Activated CD4-positive, alpha-beta T cell treated with anti-CD3 and anti-CD28 coated beads, Interleukin-2, amount 50 U/mL, for 16 hours (primary cell): ENCODE data around the gene LRP5.
"Not testable (repeated sequence)": the region's sequence is repeated elsewhere in the genome, so short reads cannot be mapped to it uniquely, and the experiment has no call there.

Experiments used
- DNase-seq: peaks from one replicate; pipeline ENCODE4 v3.0.0-alpha.2; 2020

LRP5 gene

DNA sequence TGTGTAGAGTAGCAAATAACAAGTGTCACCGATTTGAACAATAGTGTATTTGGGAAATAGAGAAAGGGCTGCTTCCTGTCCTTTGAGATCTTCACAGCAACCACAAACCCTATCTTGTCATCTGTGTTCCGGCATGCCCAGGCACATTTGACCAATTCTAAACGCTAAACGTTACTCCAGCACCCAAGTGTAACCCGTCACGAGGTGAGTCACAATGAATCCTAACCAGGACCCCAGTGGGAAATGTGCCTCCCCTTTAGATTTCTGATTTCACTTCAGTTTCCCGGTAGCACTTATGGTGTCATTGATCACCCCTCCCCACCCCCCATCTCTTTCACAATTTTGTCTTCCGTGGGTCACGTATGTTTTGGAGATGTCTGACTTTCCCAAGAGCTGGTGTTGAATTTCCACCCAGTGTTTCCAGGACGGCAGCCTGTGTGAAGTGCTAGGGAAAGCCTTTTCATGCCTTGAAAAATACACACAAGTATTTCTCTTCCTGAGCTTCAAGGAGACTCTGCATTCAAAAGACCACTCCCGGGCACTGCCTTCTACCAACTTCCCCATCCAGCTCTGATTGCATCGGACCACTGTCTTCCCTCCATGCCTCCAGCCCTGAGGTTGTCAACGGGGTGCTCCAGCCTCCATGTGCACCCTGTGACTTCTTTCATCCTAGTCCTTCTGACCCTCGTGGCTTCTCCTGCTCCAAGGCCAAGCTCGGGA, 30.1 kb upstream of the LRP5 start:
- peak; percentile 81 for DNase-seq

DNA sequence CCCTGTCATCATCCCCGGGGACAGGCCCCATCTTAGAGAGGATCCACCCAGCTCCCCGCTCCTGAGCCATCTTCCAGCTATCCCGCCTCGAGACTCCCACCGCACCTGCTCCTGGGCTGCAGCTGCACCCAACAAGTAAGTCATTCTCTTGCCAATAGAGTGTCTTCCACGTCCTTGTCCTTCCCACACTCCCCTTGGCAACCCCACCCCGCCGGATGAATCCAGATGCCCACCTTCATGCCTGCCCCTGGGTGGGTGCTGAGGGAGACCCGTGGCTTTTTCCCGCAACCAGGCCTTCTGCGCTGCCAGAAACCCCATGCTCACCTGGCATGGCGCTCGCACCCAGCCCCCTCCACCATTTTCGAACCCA, 29.5 kb upstream of the LRP5 start:
- no peak for DNase-seq

DNA sequence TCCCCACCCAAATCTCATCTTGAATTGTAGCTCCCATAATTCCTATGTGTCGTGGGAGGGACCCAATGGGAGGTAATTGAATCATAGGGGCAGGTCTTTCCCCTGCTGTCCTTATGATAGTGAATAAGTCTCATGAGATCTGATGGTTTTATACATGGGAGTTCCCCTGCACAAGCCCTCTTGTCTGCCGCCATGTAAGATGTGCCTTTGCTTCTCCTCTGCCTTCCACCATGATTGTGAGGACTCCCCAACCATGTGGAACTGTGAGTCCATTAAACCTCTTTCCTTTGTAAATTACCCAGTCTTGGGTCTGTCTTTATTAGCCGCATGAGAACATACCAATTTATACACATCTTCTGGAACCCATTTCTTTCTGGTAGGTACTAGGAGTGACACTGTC, 27.8 kb upstream of the LRP5 start:
- not testable (repeated sequence) for DNase-seq

DNA sequence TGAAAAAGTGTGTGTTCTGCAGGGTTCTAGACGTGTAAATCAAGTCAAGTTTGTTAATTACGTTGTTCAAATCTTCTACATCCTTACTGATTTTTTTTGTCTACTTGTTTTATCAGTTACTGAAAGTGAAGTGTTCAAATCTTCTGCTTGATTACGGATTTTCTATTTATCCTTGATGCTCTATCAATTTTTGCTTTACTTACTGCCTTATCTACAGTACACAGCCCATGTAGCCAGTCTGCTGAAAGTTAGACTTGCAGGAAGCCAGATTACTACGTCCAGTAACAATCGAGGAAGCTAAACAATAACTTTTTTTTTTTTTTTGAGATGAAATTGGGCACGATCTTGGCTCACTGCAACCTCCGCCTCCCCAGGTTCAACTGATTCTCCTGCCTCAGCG, 25.0 kb upstream of the LRP5 start:
- DNase-seq = no peak

DNA sequence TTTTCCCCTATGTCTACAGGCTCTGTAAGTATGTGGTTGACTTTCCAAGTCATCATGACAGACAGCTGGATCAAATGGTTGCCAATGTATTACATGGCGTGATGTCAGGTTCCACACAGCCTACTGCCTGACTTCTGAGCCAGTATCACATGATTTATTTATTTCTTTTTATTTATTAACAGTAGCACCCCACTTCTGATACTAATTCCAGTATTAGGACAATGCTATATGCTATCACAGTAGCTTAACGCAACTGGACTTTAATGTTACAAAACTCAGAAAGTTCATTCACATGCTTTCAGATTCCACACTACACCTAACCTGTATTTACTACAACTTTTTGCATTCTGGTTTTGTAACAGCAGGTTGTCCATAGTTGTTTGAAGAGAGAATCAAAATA, 22.9 kb upstream of the LRP5 start:
- DNase-seq = no peak

DNA sequence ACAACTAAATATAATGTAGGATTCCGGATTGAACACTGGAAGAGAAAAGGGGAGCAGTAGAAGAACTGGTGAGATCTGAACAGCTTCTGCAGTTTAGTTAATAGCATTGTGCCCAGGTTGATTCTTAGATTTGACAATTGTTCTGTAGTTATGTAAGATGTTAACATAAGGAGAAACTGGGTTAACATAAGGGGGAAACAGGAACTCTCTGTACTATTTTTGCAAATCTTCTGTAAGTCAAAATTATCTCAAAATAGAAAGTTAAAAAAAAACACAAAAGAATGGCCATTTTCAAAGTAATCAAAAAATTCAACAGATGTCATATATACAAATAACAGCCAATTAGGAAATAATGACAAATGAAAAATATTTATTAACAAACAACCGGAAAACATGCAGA, 18.7 kb upstream of the LRP5 start:
- DNase-seq = no peak

DNA sequence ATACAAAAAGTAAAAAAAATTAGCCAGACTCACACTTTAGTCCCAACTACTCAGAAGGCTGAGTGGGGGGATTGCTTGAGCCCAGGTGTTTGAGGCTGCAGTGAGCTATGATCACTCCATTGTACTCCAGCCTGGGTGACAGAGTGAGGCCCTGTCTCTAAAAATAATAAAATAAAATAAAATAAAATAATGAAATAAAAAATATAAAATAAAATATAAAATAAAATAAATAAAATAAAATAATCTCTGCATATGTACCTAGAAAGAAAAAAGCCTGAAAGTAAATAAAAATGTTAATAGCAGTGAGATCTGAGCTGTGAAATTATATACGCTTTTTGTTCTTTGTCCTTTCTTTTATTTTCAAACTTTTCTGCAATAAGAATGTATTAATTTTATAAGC, 17.1 kb upstream of the LRP5 start:
- DNase-seq = no peak

DNA sequence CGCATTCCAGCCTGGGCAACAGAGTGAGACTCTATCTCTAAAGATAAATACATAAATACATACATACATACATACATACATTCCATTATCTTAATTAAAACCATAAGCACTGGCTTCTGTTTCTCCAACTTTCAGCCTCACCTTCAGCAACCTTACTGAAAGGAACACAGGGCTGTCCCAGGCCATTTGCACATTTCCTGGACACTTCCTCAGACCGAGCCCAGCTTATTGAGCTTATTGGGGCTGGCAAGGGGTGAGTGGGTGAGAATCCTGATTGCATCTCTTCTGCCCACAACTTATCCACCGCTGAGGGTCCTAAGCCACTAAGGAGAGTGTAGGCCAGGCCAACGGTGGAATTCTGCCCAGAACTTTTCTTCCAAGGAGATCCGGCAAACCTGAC, 16.5 kb upstream of the LRP5 start:
- DNase-seq = no peak

DNA sequence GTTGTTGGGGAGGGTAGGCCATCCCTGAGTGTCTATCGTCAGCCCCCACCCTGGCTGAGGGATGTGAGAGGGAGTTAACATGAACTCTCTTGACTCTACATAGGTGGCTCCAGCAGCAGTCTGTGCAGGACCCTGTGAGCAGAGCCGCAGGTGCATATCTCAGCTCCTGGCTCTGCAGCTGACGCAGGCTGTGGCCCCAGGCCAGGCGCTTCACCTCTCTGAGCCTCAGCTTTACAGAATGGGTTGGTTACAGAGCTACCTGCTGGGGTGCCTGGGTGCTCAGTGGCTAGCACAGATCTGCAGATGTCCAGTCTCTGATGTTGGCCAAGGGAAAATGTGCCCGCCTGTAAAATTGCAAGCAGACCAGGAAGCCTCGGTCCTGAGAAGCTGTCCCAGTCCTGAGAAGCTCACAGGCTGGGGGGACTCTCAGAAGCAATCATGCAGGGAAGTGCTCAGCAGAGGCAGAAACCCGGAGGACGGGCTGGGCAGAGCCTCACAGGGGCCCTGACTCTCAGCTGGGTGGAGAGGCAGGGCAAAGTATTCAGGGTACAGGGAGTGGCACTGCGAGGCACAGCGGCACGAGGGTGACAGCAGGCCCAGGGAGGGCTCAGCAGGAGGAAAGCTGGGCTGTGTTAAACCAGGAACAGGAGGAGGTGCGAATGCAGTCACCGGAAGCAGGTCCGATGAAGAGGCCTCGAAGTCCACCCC, 15.9 kb upstream of the LRP5 start:
- no peak for DNase-seq

DNA sequence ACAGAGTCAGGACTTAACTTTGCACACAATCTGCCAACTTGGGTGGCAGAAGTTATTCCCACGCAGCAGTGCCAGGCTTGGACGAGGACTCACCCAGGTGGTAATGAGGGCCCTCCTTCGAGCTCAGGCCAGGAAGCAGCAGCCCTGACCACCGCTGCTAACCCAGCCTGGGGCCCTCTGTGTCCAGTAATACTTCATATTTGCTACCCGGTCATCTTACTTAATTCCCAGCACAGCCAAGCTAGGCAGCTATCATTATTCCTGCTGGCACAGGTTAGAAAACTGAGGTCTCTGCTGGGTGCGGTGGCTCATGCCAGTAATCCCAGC, 15.4 kb upstream of the LRP5 start:
- no peak for DNase-seq

DNA sequence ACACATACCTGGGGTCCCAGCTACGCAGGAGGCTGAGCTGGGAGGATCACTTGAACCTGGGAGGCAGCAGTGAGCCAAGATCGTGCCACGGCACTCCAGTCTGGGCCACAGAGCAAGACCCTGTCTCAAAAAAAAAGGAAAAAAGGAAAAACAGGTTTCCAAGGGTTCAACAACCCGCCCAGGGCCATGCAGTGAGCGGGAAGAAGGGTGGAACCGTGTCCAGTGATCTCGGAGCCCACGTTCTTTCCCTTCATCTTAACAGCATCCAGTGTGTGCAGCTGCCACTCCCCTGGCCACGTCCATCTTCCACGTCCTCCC, 14.9 kb upstream of the LRP5 start:
- no peak for DNase-seq

DNA sequence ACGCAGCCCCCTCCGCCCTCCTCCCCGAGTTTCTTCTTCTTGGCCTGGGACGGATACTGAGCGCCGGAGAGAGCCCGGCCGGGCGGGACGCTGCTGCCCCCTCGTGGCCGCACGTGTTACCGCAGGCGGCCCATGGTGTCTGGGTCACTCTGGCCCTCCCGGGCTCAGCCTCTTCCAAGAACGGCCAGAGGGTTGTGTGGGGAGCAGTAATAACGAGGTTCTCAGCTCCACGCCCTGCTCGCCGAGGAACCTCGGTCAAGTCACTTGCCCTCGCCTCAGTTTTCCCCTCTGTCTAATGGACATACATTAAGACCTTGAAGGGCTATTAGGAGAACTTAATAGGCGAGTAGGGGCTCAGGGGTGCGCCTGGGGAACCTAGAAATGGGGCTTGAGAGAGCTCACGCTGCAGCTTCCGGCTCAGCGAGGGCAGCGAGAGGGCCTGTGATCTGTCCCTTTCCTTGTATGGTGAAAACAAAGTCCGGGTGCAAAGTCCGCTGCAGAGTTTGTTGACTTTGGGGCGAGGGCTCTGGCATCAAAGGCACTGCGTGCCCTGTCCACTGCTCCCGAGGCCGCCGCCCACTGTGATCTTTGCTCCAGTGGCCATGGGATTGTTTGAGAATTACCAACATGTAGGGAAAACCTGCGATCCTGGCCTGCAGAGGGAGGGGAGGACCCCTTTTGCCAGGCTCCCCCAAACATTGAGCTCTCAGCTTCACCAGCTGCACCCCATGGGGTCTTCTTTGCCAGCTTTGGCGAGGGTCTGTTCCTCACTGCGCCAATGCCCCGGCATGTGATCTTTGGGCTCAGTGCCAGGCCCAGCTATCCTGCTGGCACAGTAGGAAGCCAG, 14.4 kb upstream of the LRP5 start:
- peak; percentile 74 for DNase-seq

DNA sequence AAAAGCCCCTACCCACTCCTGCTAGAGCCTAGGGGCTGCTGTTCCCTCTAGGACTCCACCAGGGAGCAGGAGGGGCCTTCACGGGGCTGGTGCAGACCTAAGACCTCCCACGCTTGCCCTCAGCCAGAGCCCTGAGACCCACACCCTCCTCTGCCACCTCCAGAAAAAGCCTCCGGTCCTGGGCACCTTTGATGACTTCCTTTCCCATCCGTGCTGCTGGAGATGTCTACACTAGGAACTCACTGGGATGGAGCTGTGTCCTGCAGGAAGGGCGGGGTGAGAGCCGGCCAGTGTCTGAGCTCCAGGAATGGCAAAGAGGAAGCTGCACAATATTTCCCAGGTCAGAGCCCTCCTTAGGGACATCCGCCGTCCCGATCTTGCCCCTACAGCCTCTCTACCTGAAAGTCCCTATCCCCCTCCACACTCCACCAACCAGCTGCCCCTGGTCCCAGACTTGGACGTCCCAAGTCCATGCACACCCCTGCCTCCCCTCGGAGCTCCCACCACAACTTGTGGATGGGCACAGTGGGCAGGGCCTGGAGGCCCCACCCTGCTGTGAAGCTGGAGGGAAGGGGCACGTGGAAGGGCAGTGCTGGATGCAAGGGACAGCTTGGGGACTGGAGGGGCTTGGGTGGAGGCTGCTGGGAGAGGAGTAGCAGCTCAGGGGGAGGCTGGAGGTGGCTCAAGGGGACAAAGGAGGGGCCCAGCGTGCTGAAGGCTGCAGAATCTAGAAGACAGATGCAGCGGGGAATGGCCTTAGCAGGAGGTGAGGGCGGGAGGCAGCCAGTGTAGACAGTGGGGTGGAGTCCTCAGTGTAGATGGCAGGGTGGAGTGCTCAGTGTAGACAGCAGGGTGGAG, 13.5 kb upstream of the LRP5 start:
- DNase-seq = no peak

DNA sequence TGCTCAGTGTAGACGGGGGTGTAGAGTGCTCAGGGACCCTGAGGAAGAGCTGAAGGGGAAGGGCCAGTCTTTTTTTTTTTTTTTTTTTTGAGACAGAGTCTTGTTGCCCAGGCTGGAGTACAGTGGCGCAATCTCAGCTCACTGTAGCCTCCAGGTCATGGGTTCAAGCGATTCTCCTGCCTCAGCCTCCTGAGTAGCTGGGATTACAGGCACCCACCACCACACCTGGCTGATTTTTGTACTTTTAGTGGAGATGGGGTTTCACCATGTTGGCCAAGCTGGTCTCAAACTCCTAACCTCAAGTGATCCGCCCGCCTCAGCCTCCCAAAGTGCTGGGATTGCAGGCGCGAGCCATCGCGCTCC, 12.9 kb upstream of the LRP5 start:
- not testable (repeated sequence) for DNase-seq

DNA sequence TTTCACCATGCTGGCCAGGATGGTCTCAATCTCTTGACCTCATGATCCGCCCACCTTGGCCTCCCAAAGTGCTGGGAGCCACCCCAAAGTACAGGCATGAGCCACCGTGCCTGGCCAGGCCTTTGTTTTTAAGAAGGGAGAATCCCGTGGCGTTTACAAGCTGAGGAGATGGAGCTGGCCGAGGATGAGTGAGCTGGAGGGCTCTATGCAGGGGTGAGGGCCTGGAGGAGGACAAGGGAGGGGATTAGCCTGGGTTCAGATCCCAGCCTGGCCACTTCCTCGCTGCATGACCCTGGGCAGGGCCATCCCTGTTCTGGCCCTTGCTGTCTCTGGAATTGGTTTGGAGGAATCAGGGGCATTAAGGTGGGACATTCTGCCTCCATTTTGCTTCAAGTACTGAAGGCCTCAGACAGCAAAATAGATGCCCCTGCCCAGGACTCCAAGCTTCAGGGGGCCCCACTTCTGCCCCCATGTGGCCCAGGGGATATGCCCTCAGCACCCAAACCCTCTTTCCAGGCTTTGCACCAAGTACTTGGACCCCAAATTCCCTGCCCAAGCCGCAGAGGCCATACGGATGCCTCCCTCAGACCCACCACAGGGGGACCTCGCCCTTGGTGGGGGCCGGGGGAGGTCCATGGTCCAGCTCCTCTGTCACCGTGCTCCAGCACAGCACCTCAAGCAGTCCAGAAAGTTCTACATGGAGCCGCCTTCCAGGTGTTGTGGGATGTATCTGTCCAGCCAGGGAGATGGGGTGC, 12.1 kb upstream of the LRP5 start:
- DNase-seq = no peak

DNA sequence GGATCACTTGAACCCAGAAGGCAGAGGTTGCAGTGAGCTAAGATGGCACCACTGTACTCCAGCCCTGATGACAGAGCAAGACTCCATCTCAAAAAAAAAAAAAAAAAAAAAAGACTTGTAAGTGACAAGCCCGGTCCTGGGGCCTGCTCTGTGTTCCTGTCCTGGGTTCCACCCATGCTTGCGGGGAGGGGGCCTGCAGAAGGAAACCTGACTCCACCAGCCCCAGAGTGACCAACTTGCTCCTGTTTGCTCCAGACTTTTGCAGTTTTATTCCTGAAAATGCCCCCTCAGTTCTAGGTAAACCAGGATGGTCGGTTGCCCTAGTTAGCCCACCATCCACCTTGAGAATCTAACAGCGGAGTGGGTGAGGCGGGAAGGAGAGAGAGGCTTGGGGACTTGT, 10.1 kb upstream of the LRP5 start:
- DNase-seq = no peak

DNA sequence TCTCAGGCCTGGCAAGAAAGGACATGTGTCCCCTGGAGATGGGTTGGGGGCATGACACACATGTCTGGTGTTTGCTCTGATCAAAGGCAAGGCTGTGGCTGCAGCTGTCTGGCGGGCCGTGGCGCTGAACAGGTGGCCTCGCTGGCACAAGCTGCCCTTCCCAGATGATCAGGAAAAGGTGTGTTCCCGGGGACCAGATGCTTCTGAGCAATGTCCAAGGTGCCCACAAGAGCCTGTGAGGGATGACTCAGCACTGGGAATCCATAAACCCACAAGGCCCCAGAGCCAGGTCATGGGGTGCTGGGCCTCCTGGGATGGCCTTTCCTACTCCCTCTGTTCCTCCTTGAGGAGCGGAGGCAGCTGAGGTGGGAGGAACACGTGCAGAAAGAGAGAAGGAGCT, 9.7 kb upstream of the LRP5 start:
- no peak for DNase-seq

DNA sequence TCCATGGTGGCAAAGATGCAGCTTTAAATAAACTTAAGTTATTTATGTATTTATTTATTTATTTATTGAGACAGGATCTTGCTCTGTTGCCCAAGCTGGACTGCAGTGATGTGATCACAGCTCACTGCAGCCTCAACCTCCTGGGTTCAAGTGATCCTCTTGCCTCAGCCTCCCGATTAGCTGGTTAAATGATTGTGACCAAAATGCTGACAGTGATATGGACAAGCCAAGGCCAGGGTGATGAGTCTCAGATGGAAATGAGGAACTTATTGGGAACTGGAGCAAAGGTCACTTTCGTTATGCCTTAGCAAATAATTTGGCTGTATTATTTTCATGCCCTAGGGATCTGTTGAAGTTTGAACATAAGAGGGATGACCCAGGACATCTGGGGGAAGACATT, 9.3 kb upstream of the LRP5 start:
- no peak for DNase-seq

DNA sequence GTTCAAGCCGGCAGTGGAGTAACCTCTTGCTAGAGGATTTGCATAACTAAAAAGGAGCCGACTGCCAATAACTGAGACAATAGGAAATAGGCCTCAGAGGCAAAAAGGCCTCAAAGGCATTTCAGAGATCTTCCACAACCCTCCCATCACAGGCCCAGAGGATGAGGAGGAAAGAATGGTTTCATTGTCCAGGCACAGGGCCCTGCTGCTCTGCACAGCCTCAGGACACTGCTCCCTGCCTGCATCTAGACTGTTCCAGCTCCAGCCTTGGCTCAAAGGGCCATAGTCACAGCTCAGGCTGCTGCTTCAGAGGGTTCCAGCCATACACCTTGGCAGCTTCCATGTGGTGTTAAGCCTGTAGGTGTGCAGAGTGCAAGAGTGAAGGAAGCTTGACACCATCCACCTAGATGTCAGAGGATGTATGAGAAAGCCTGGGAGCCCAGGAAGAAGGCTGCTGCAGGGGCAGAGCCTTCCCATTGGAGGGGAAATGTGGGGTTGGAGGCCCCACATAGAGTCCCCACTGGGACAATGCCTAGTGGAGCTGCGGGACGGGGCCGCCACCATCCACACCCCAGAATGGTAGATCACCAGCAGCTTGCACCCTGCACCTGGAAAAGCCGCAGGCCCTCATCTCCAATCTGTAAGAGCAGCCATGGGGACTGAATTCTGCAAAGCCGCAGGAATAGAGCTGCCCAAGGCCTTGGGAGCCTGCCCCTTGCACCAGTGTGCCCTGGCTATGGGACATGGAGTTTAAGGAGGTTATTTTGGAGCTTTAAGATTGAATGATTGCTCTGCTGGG, 8.2 kb upstream of the LRP5 start:
- DNase-seq = no peak

DNA sequence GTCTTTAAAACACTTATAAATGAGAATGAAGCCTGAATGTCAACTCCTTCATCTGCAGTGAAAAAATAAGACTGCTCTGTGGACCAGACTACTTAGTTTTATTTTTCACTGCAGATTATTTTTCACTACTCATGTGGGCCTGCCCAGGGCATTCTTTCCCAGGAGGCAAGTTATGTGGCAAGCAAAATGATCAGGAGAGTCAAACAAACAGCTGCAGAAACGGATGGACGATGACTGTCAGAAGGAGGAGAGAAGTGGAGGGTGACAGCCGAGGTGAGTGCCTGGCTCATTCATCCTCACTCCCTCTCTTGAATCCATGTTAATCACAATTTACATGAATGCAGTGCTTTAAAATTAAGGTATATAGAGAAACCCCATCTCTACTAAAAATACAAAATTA, 5.8 kb upstream of the LRP5 start:
- no peak for DNase-seq

DNA sequence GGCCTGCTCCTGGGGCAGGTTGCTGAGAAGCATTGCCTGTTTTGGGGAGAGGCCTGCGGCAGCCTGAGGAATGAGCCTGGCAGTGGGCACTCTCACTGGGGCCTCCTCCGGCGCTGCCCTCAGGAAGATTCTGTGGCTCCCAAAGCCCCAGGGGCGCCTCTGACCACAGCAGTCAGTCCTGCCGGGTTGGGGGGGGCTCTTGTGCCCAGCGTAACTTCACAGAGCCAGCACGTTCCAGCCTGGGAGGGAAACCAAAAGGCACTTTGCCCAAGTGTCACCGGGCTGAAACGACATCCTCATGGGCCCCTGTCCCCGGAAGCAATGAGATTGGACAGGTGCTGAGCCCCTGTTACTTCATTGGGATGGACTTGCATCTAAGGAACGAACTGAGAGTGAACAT, 4.3 kb upstream of the LRP5 start:
- DNase-seq = no peak

DNA sequence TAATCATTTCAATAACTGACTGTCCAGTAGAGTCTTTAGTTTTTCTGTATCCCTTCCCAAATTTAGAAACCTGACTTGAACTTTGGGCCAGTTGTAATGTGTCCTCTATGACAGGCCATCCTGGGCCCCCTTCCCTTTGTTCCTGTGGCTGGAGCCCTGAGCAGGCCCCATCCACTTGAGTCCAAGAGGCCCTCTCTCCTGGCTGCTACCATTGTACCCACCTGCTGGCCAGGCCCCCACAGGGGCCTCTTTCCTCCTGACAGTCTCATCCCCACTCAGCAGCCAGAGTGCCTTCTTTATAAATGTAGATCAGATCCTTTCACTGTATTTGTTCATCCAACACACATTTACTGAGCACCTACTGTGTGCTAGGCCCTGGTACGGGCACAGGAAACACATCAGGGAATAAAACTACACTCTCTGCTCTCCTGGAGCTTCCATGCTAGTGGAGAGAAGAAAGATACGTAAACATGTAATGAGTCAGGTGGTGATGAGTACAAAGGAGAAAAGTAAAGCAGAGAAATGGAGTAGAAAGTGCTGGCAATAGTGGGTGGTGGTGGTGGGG, 2.7 kb upstream of the LRP5 start:
- DNase-seq = no peak
